H1 (cell line): ENCODE data around the gene PTPRD. TPM values are rescaled to one million over a fixed set of nuclear protein-coding genes. Genes with fewer than 3 reads are reported as not detected.

ENCODE experiments used
- CTCF ChIA-PET: fragments of 300-600 bp; sonication (Branson Sonifier 250); formaldehyde crosslinking; loops from one replicate; lab custom pipeline; 2021; ENCODE audit not compliant: partially characterized antibody; lab: Charles Lee
- POLR2A ChIA-PET: fragments of 300-600 bp; sonication (Branson Sonifier 250); formaldehyde crosslinking; loops from one replicate; lab custom pipeline; 2021; ENCODE audit warnings: inconsistent platforms; ENCODE audit not compliant: partially characterized antibody; lab: Charles Lee
- DNase-seq, 2 experiments: peaks; one replicate each; pipeline versions ENCODE4 v3.0.0 to v3.0.0-alpha.2; 2010 to 2022; ENCODE audit warnings: low spot score in 2 of 2, low read depth in 1 of 2, mixed read lengths in 1 of 2
- FAIRE-seq: peaks from 2 replicates; lab custom pipeline; 2011; peaks lifted over from hg19 to GRCh38; lab: Jason Lieb, UNC
- H2AFZ ChIP-seq: 2 replicates; pipeline ENCODE4 v1.8.1; 2012; ENCODE audit warnings: low read length, inconsistent platforms
- H2AK5ac ChIP-seq: 2 replicates; pipeline ENCODE4 v1.6.1; 2013; ENCODE audit warnings: low read depth, low read length
- H2BK120ac ChIP-seq: replicated peaks from 2 replicates; pipeline ENCODE3; 2013; ENCODE audit warnings: low read depth, low read length, inconsistent platforms
- H2BK12ac ChIP-seq: 2 replicates; pipeline ENCODE4 v1.6.1; 2013; ENCODE audit warnings: low read depth, low read length
- H2BK15ac ChIP-seq: 2 replicates; pipeline ENCODE4 v1.6.1; 2013; ENCODE audit warnings: low read length
- H2BK20ac ChIP-seq: 2 replicates; pipeline ENCODE4 v1.6.1; 2013; ENCODE audit warnings: low read length
- H2BK5ac ChIP-seq: 2 replicates; pipeline ENCODE4 v1.6.1; 2013; ENCODE audit warnings: low read depth, low read length
- H3K14ac ChIP-seq: 2 replicates; pipeline ENCODE4 v1.6.1; 2013; ENCODE audit warnings: inconsistent platforms; ENCODE audit not compliant: insufficient read length
- H3K18ac ChIP-seq: 2 replicates; pipeline ENCODE4 v1.6.1; 2013; ENCODE audit warnings: low read length; ENCODE audit errors: extremely low read depth
- H3K23ac ChIP-seq: 2 replicates; pipeline ENCODE4 v1.6.1; 2013; ENCODE audit warnings: inconsistent platforms; ENCODE audit not compliant: insufficient read length
- H3K23me2 ChIP-seq: 2 replicates; pipeline ENCODE4 v1.6.1; 2013; ENCODE audit warnings: low read depth, low read length
- H3K27ac ChIP-seq: 2 replicates; pipeline ENCODE4 v1.6.1; 2011; ENCODE audit warnings: low read depth, low read length, inconsistent platforms
- H3K27me3 ChIP-seq, 4 experiments: replicated peaks in 1 of 4; 1 replicate in 1 of 4; 2 replicates in 3 of 4; pipeline versions ENCODE4 v1.6.1 to v1.8.1; 2011 to 2013; ENCODE audit warnings: low read length in 3 of 4, mild to moderate bottlenecking in 3 of 4, inconsistent platforms in 2 of 4, mixed read lengths in 2 of 4, moderate library complexity in 1 of 4; ENCODE audit not compliant: control insufficient read depth in 3 of 4, insufficient read depth in 3 of 4; ENCODE audit errors: extremely low read depth in 1 of 4
- H3K36me3 ChIP-seq, 4 experiments: 2 replicates each; pipeline versions ENCODE4 v1.6.1 to v1.8.1; 2011 to 2013; ENCODE audit warnings: mild to moderate bottlenecking in 4 of 4, low read length in 3 of 4, moderate library complexity in 2 of 4, control low read depth in 1 of 4, inconsistent platforms in 1 of 4; ENCODE audit not compliant: insufficient read depth in 4 of 4, control insufficient read depth in 2 of 4
- H3K4ac ChIP-seq: replicated peaks from 2 replicates; pipeline ENCODE3; 2013; ENCODE audit warnings: low read length, low read depth, mixed read lengths, inconsistent platforms; ENCODE audit not compliant: insufficient read length
- H3K4me1 ChIP-seq, 4 experiments: replicated peaks in 1 of 4; 1 replicate in 1 of 4; 2 replicates in 3 of 4; pipeline versions ENCODE4 v1.6.1 to v1.8.1; 2011 to 2013; ENCODE audit warnings: low read length in 3 of 4, inconsistent platforms in 2 of 4, mixed read lengths in 1 of 4; ENCODE audit not compliant: insufficient read depth in 4 of 4, control insufficient read depth in 3 of 4
- H3K4me2 ChIP-seq, 2 experiments: 2 replicates each; pipeline versions ENCODE4 v1.6.1 to v1.8.1; 2011 to 2013; ENCODE audit warnings: low read depth in 2 of 2, low read length in 2 of 2, control low read depth in 1 of 2, inconsistent platforms in 1 of 2, mild to moderate bottlenecking in 1 of 2; ENCODE audit not compliant: insufficient read depth in 1 of 2
- H3K4me3 ChIP-seq, 4 experiments: fragments of 200-600, 300-600 bp in 1 of 4; sonication (generic), shearing (Covaris generic), sonication (Bioruptor Twin) in 1 of 4; 2 replicates each; pipeline versions ENCODE4 v1.5.1 to v1.8.1; 2011 to 2016; ENCODE audit warnings: low read length in 4 of 4, low read depth in 3 of 4, control low read depth in 2 of 4, inconsistent platforms in 2 of 4, mild to moderate bottlenecking in 2 of 4, mixed read lengths in 1 of 4, moderate library complexity in 1 of 4; ENCODE audit not compliant: insufficient read depth in 2 of 4; ENCODE audit errors: extremely low read depth in 1 of 4
- H3K56ac ChIP-seq: replicated peaks from 2 replicates; pipeline ENCODE3; 2013; ENCODE audit warnings: low read depth, mild to moderate bottlenecking, mixed read lengths, low read length, inconsistent platforms; ENCODE audit not compliant: insufficient read length
- H3K79me1 ChIP-seq: 2 replicates; pipeline ENCODE4 v1.6.1; 2013; ENCODE audit warnings: low read depth, low read length, control low read depth
- H3K79me2 ChIP-seq, 2 experiments: 2 replicates each; pipeline versions ENCODE4 v1.6.1 to v1.8.1; 2012 to 2013; ENCODE audit warnings: low read length in 2 of 2, mild to moderate bottlenecking in 2 of 2, inconsistent platforms in 1 of 2; ENCODE audit not compliant: insufficient read depth in 2 of 2, control insufficient read depth in 1 of 2
- H3K9ac ChIP-seq, 4 experiments: replicated peaks in 1 of 4; 1 replicate in 1 of 4; 2 replicates in 3 of 4; pipeline versions ENCODE4 v1.6.1 to v1.8.1; 2011 to 2013; ENCODE audit warnings: low read depth in 3 of 4, low read length in 3 of 4, control low read depth in 2 of 4, mild to moderate bottlenecking in 2 of 4, moderate library complexity in 2 of 4, inconsistent platforms in 1 of 4; ENCODE audit errors: extremely low read depth in 1 of 4
- H3K9me3 ChIP-seq, 2 experiments: 2 replicates each; pipeline versions ENCODE4 v1.6.1 to v1.8.1; 2012 to 2013; ENCODE audit warnings: mild to moderate bottlenecking in 2 of 2, moderate library complexity in 2 of 2, control low read depth in 1 of 2, inconsistent platforms in 1 of 2, low read depth in 1 of 2, low read length in 1 of 2, mixed read lengths in 1 of 2; ENCODE audit not compliant: insufficient read depth in 2 of 2
- H4K20me1 ChIP-seq, 2 experiments: replicated peaks in 1 of 2; 2 replicates each; pipeline versions ENCODE3 to v1.8.1; 2011 to 2013; ENCODE audit warnings: inconsistent platforms in 2 of 2, low read length in 2 of 2, mild to moderate bottlenecking in 1 of 2; ENCODE audit not compliant: insufficient read depth in 2 of 2, control insufficient read depth in 1 of 2
- H4K5ac ChIP-seq: 2 replicates; pipeline ENCODE4 v1.6.1; 2013; ENCODE audit warnings: low read length, low read depth, mixed read lengths, inconsistent platforms; ENCODE audit not compliant: insufficient read length
- H4K8ac ChIP-seq: 2 replicates; pipeline ENCODE4 v1.8.0; 2013; ENCODE audit warnings: mild to moderate bottlenecking, moderate library complexity, low read length, inconsistent platforms; ENCODE audit not compliant: insufficient read depth; ENCODE audit errors: extremely low read depth
- H4K91ac ChIP-seq: replicated peaks from 2 replicates; pipeline ENCODE3; 2013; ENCODE audit warnings: low read length, mixed read lengths, inconsistent platforms; ENCODE audit not compliant: insufficient read length
- BCL11A ChIP-seq, 2 experiments: IDR thresholded peaks; one replicate each; pipeline ENCODE4 v1.6.1; 2011; ENCODE audit warnings: low read depth in 2 of 2, low read length in 2 of 2, mild to moderate bottlenecking in 2 of 2
- CBX5 ChIP-seq: fragments of 300-800, 300-1000 bp; sonication (generic); IDR thresholded peaks from 2 replicates; pipeline ENCODE4 v1.7.1; 2016; ENCODE audit warnings: antibody characterized with exemption, low read length, low read depth
- CREB1 ChIP-seq: IDR thresholded peaks from 2 replicates; pipeline ENCODE4 v1.6.1; 2012; ENCODE audit warnings: inconsistent platforms
- CTCF ChIP-seq, 3 experiments: IDR thresholded peaks; 1 replicate in 2 of 3; 2 replicates in 1 of 3; pipeline versions ENCODE4 v1.5.1 to v1.6.1; 2011; ENCODE audit warnings: low read length in 3 of 3, mild to moderate bottlenecking in 3 of 3, inconsistent platforms in 2 of 3, low read depth in 1 of 3, moderate library complexity in 1 of 3; ENCODE audit not compliant: insufficient read depth in 1 of 3; ENCODE audit errors: control extremely low read depth in 1 of 3
- FOSL1 ChIP-seq: IDR thresholded peaks from 2 replicates; pipeline ENCODE4 v1.6.1; 2011; ENCODE audit warnings: mild to moderate bottlenecking, low read depth, low read length, moderate library complexity; ENCODE audit not compliant: insufficient read depth
- KDM1A ChIP-seq: fragments of 200-600, 300-600 bp; sonication (generic); IDR thresholded peaks from 2 replicates; pipeline ENCODE4 v1.7.1; 2016; ENCODE audit warnings: mild to moderate bottlenecking, low read length, borderline replicate concordance
- PHF8 ChIP-seq: fragments of 200-600 bp; sonication (generic); conservative IDR thresholded peaks from 2 replicates; pipeline ENCODE4 v1.7.1; 2012; ENCODE audit warnings: low read depth, mild to moderate bottlenecking, inconsistent platforms, low read length, moderate library complexity
- POLR2A ChIP-seq, 2 experiments: IDR thresholded peaks; 1 replicate in 1 of 2; 2 replicates in 1 of 2; pipeline ENCODE4 v1.6.1; 2011; ENCODE audit warnings: low read depth in 2 of 2, low read length in 2 of 2, mild to moderate bottlenecking in 2 of 2; ENCODE audit errors: control extremely low read depth in 1 of 2
- POU5F1 ChIP-seq: IDR thresholded peaks from 2 replicates; pipeline ENCODE4 v1.6.1; 2011; ENCODE audit warnings: low read depth, mild to moderate bottlenecking, low read length, moderate library complexity
- SIRT6 ChIP-seq: IDR thresholded peaks from one replicate; pipeline ENCODE4 v1.7.1; 2012; ENCODE audit warnings: low read length, inconsistent platforms
- SP4 ChIP-seq: IDR thresholded peaks from 2 replicates; pipeline ENCODE4 v1.6.1; 2012; ENCODE audit warnings: low read length, inconsistent platforms
- TEAD4 ChIP-seq: IDR thresholded peaks from 2 replicates; pipeline ENCODE4 v1.6.1; 2012; ENCODE audit warnings: low read depth, low read length, inconsistent platforms, mixed read lengths
- WGBS, 2 experiments: shearing (Covaris generic) in 1 of 2; methylation state at CpG; one replicate each; pipeline versions ENCODE4 v1.1.6 to v1.1.7; 2013 to 2015; ENCODE audit warnings: low lambda C conversion rate in 2 of 2, mixed read lengths in 2 of 2, inconsistent platforms in 1 of 2, low coverage in 1 of 2, missing lambda C conversion rate in 1 of 2; ENCODE audit not compliant: insufficient replicate concordance in 2 of 2, insufficient coverage in 1 of 2, insufficient read length in 1 of 2; ENCODE audit errors: extremely low coverage in 1 of 2, missing lambda C conversion rate in 1 of 2; 5-methylcytosine and 5-hydroxymethylcytosine counted together
- polyA plus RNA-seq, 7 experiments: library from polyadenylated mRNA; depleted of rRNA in 3 of 7; stranded (reverse) in 5 of 7; unstranded in 2 of 7; fragments of >200 nt in 5 of 7; fragments of 200-250 nt in 2 of 7; gene quantifications; 1 replicate in 5 of 7; 2 replicates in 1 of 7; 4 replicates in 1 of 7; pipeline versions ENCODE4 v1.2.1 to v1.2.3, GENCODE V29; 2011 to 2013; ENCODE audit warnings: missing spikeins in 2 of 7, mixed read lengths in 2 of 7
- total RNA-seq: library from RNA; stranded (reverse); fragmentation: NEBNext Ultra II Directional; extraction: Animal tissue kit (Norgen Biotek cat#: 25700); gene quantifications from 2 replicates; pipeline ENCODE4 v1.2.1, GENCODE V29; 2021

PTPRD gene
- total and polyA plus RNA-seq, 2 of the 8 experiments (the other 6 are each of a cell fraction or from before 2014, with no cell fraction given), result 17.2 to 77.0 TPM

DNA sequence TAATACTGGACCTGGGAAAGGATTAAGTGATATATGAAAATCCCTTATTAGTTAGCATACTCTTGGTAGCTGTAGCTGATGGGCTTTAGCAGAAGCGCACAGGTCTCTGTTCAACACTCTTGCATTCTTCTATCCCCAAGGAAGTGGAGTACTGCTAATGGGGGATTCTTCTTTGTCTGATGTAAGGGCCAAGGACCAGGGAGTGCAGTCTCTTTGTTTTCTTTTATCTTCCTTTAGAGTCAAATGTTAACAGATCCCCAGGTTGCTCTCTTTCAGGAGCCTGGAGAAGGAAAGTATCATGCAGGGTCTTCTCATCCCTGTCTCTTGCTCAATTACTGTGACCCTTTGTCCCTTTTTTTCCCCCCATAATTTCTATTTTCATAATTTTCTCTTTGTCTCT lies 1666.3 kb downstream of the PTPRD start:
- no peak overlapping the region for H3K56ac ChIP-seq
- H2BK5ac ChIP-seq, result no peak overlapping the region
- no peak overlapping the region for H2BK120ac ChIP-seq
- H2BK12ac ChIP-seq, result no peak overlapping the region
- H3K79me1 ChIP-seq, result no peaks in the 10 kb centered on the region
- H3K18ac ChIP-seq, result no peak overlapping the region
- H3K27ac ChIP-seq, result no peak overlapping the region
- no peak overlapping the region for H2BK15ac ChIP-seq
- H3K4me1 ChIP-seq, result no peaks in the 10 kb centered on the region
- 71% methylated on average over 1 of the region's 1 CpG; no CpG with 5 or more reads in 1 of the 2 experiments for WGBS, 2 experiments
- no peak for TF ChIP-seq CTCF (IDR thresholded peaks at IDR 0.05; ENCODE audit: control extremely low read depth in 1 of 3, insufficient read depth in 1 of 3, low read depth in 1 of 3, low read length in 3 of 3)
- no peak for TF ChIP-seq KDM1A
- no peak for TF ChIP-seq TEAD4
- no peak for TF ChIP-seq POU5F1
- TF ChIP-seq SIRT6, result no peak
- TF ChIP-seq CREB1, result no peak
- no peak for TF ChIP-seq PHF8
- TF ChIP-seq BCL11A (IDR thresholded peaks at IDR 0.05; ENCODE audit: low read depth in 2 of 2, low read length in 2 of 2), result no peak
- TF ChIP-seq SP4, result no peak
- TF ChIP-seq FOSL1, result no peak
- no peak for TF ChIP-seq POLR2A (IDR thresholded peaks at IDR 0.05; ENCODE audit: control extremely low read depth in 1 of 2, low read depth in 2 of 2, low read length in 2 of 2)
- TF ChIP-seq CBX5, result no peak
- TF ChIP-seq, all 59 proteins: peak for 0
- Histone ChIP-seq H3K23me2 (no peaks in the 10 kb centered on the region), H3K9ac (no peak overlapping the region), H3K9me3 (no peaks in the 10 kb centered on the region), H4K8ac (no peak overlapping the region), H2AK5ac (no peak overlapping the region), H4K5ac (no peak overlapping the region), H2BK20ac (no peak overlapping the region), H2AFZ (no peak overlapping the region), H4K91ac (no peak overlapping the region), H3K79me2 (no peaks in the 10 kb centered on the region), H3K4me2 (no peak overlapping the region), H3K14ac (no peak overlapping the region), H3K36me3 (no peaks in the 10 kb centered on the region), H3K4me3 (no peak overlapping the region), H3K23ac (no peak overlapping the region), H3K4ac (no peak overlapping the region), H3K27me3 (no peaks in the 10 kb centered on the region), H4K20me1 (no peaks in the 10 kb centered on the region)
- POLR2A ChIA-PET, result no interaction called here
- CTCF ChIA-PET, result interaction anchor here (0.6 to 0.8 kb wide), 2 partner anchors 12 to 459 kb away, joined by 3 to 4 read pairs; no protein-coding TSS in a partner anchor
- DNase-seq (no peak), FAIRE-seq (no peak)
